Activated naive CD4-positive, alpha-beta T cell treated with anti-CD3 and anti-CD28 coated beads for 36 hours (primary cell): Measurements from ENCODE around the gene JAKMIP2. TPM values are rescaled to one million over a fixed set of nuclear protein-coding genes. Genes with fewer than 3 reads are reported as not detected.
"Not testable (repeated sequence)": the region's sequence is repeated elsewhere in the genome, so short reads cannot be mapped to it uniquely, and the experiment has no call there.

Experiments
- CTCF ChIA-PET: fragments of 350-600 bp; sonication (Branson Sonifier 250); formaldehyde crosslinking; loops from one replicate; lab custom pipeline; 2021; ENCODE audit warnings: antibody characterized with exemption; lab: Charles Lee
- DNase-seq: peaks from one replicate; pipeline ENCODE4 v3.0.0-alpha.2; 2020
- H3K27ac Mint-ChIP-seq: one replicate; pipeline ENCODE4 v1.8.0; 2021; ENCODE audit warnings: mild to moderate bottlenecking, mixed read lengths
- H3K27me3 Mint-ChIP-seq: one replicate; pipeline ENCODE4 v1.8.0; 2021; ENCODE audit warnings: low read depth, mixed read lengths
- H3K36me3 Mint-ChIP-seq: one replicate; pipeline ENCODE4 v1.8.0; 2021; ENCODE audit warnings: low read depth, mixed read lengths
- H3K4me1 Mint-ChIP-seq: one replicate; pipeline ENCODE4 v1.8.0; 2021; ENCODE audit warnings: low read depth, mixed read lengths
- H3K4me3 Mint-ChIP-seq: one replicate; pipeline ENCODE4 v1.8.0; 2021; ENCODE audit warnings: mild to moderate bottlenecking, moderate library complexity, mixed read lengths
- H3K9me3 Mint-ChIP-seq: one replicate; pipeline ENCODE4 v1.8.0; 2021; ENCODE audit warnings: mixed read lengths
- intact Hi-C: fragments of 100-400 bp; cut with micrococcal nuclease; formaldehyde crosslinking; loops from one replicate; pipeline ENCODE4 v1.15.1; 2023
- total RNA-seq, 2 experiments: library from RNA; stranded (reverse); gene quantifications; one replicate each; pipeline ENCODE4 v1.2.3, GENCODE V29; 2021

The JAKMIP2 gene
- total RNA-seq, 2 experiments from 2014 or later, result 0.14 to 0.17 TPM

DNA sequence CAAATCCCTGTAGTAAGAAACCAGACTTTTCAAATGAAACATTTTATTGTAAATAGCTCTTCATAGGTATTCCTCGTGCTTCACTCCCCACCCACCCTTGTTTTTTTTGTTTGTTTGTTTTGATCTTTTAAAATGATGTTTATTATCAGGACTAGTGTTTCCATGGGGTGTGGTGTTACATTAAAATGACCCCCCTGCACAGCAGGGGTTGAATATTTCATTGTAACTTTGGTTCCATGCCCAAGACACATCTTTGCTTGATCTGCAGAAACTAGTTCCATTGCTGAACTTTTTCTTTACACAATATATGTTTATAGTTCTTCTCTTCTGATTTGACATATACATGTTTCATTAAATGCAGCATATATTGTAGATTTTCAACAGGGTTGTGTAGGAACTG lies 191.4 kb downstream of the JAKMIP2 start:
- no peak overlapping the region for H3K4me3 Mint-ChIP-seq
- CTCF ChIA-PET, result interaction anchor here (1.3 kb wide), 1 partner anchor 14 kb away, joined by 4 read pairs; no protein-coding TSS in a partner anchor

DNA sequence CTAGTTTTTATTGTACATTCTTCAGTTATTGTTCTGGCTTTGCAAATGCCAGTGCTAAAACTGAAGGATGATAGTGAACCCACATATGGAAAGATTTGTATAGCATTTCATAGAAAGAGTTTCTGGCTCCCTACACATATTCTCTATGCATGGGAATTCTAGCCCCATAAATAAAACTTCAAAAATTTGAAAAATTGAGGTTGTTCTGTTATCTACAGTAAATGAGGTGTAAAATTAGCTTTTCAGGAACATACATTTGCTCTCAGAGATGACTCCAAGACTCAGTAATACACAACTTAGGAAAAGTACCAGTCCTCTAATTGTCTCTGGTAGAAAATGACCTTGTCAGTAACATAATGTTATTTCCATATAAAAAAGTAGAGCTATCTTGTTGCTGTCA lies 192.4 kb downstream of the JAKMIP2 start:
- intact Hi-C loops, result no loop called here
- Mint-ChIP-seq H3K9me3 (peaks cover 2% of the 10 kb centered on the region), H3K27me3 (no peaks in the 10 kb centered on the region), H3K4me1 (no peaks in the 10 kb centered on the region), H3K36me3 (no peaks in the 10 kb centered on the region), H3K4me3 (no peak overlapping the region), H3K27ac (no peak overlapping the region)
- no peak for DNase-seq
- CTCF ChIA-PET, result interaction anchor here (1.3 kb wide), 1 partner anchor 13 kb away, joined by 4 read pairs; no protein-coding TSS in a partner anchor

More for the DNA sequence above, 191.4 kb downstream of the JAKMIP2 start:
- no peaks in the 10 kb centered on the region for H3K36me3 Mint-ChIP-seq
- H3K4me1 Mint-ChIP-seq, result no peaks in the 10 kb centered on the region
- no peak overlapping the region for H3K27ac Mint-ChIP-seq
- intact Hi-C loops, result no loop called here
- H3K27me3 Mint-ChIP-seq, result no peaks in the 10 kb centered on the region
- H3K9me3 Mint-ChIP-seq, result peaks cover 2% of the 10 kb centered on the region
- no peak for DNase-seq

- H3K4me3 Mint-ChIP-seq, result no peak overlapping the region
- H3K4me1 Mint-ChIP-seq, result no peaks in the 10 kb centered on the region
- no peak for DNase-seq
- H3K36me3 Mint-ChIP-seq, result no peaks in the 10 kb centered on the region
- no peaks in the 10 kb centered on the region for H3K9me3 Mint-ChIP-seq
- no peak overlapping the region for H3K27ac Mint-ChIP-seq
- CTCF ChIA-PET, result interaction anchor here (1.0 kb wide), 1 partner anchor 14 kb away, joined by 3 read pairs; no protein-coding TSS in a partner anchor
- no peaks in the 10 kb centered on the region for H3K27me3 Mint-ChIP-seq
- intact Hi-C loops, result no loop called here
These were observed 195.7 kb downstream of the JAKMIP2 start for GRCh38 chr5:147586832-147587231.

DNA sequence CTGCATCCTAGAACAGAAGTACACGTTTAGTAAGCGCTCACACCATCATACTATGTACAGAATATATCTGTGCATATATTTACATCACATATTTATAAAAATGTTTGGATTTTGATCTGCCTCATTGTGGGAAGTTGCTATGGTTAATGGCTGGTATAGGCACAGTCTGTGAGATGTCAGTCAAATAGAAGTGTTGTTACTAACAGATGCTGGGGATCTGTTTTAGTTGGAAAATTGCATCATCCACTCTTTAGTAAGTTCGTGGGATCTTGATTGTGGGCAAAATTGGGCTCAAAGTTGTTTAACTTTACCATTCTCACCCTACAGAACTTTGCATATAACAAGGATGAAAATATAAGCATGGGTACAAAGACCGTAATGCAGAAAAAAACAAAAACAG lies 196.3 kb downstream of the JAKMIP2 start:
- CTCF ChIA-PET, result interaction anchor here (1.0 kb wide), 1 partner anchor 15 kb away, joined by 3 read pairs; no protein-coding TSS in a partner anchor

GRCh38 chr5:147582272-147582671 lies 200.3 kb downstream of the JAKMIP2 start:
- H3K9me3 Mint-ChIP-seq, result peaks cover 15% of the 10 kb centered on the region
- H3K27ac Mint-ChIP-seq, DNase-seq, CTCF ChIA-PET, H3K36me3 Mint-ChIP-seq, H3K4me1 Mint-ChIP-seq, H3K4me3 Mint-ChIP-seq, intact Hi-C loops, H3K27me3 Mint-ChIP-seq: not testable (repeated sequence)

More for the DNA sequence above, 196.3 kb downstream of the JAKMIP2 start:
- Mint-ChIP-seq H3K4me1 (no peaks in the 10 kb centered on the region), H3K27ac (no peak overlapping the region), H3K9me3 (peaks cover 2% of the 10 kb centered on the region), H3K4me3 (no peak overlapping the region), H3K36me3 (no peaks in the 10 kb centered on the region), H3K27me3 (no peaks in the 10 kb centered on the region)
- DNase-seq, result no peak
- intact Hi-C loops, result no loop called here

- CTCF ChIA-PET, intact Hi-C loops, H3K4me1 Mint-ChIP-seq, DNase-seq, H3K4me3 Mint-ChIP-seq, H3K27me3 Mint-ChIP-seq, H3K36me3 Mint-ChIP-seq, H3K27ac Mint-ChIP-seq: not testable (repeated sequence)
- peaks cover 15% of the 10 kb centered on the region for H3K9me3 Mint-ChIP-seq
These were observed 202.1 kb downstream of the JAKMIP2 start for GRCh38 chr5:147580418-147580817.

- CTCF ChIA-PET, result interaction anchor here (1.0 kb wide), 1 partner anchor 125 kb away, joined by 4 read pairs; no protein-coding TSS in a partner anchor
- Mint-ChIP-seq H3K9me3 (peaks cover 15% of the 10 kb centered on the region), H3K27me3 (no peaks in the 10 kb centered on the region), H3K4me1 (no peaks in the 10 kb centered on the region), H3K4me3 (no peak overlapping the region), H3K36me3 (peaks cover 2% of the 10 kb centered on the region), H3K27ac (no peak overlapping the region)
- no peak for DNase-seq
- intact Hi-C loops, result loop anchor here (5.0 kb wide), 1 partner anchor 1011 kb away; no protein-coding TSS in a partner anchor
These were observed 204.1 kb downstream of the JAKMIP2 start for GRCh38 chr5:147578228-147579024.

DNA sequence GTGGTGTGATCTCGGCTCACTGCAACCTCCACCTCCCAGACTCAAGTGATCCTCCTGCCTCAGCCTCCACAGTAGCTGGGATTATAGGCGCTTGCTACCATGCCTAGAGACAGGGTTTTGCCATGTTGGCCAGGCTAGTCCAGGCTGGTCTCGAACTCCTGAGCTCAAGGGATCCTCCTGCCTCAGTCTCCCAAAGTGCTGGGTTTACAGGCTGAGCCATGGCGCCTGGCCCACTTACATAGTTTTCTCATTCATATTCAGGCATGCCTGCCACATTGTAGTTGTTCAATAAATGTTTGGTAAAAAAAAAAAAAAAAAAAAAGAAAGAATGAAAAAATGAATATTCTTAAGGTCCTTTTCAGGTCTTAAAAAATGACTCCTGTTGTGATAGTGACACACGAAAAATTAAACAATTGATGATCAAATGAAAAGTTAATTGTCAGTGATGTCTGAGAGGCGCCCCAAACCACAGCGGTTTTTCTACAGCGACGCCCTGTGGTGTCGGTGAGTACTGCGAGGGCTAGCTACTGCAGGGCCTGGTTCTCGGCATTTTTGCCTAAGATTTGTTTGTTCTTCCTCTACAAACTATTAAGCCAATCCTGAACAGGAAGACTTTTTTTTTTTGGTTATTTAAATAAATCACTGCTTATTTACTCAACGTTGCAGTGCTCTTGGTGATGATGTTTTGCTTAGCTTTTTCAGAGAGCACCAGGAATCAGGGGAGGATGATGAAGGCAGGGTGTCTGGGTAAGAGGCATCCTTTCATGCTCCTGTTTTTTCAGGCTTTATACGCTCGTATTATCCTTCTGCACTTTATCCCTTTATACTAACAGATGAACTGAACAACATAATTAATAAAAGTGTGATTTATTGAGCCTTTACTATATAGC lies 205.6 kb downstream of the JAKMIP2 start:
- peak; percentile 56 for DNase-seq
- no peaks in the 10 kb centered on the region for H3K4me1 Mint-ChIP-seq
- H3K4me3 Mint-ChIP-seq, result no peak overlapping the region
- peaks cover 15% of the 10 kb centered on the region for H3K9me3 Mint-ChIP-seq
- H3K36me3 Mint-ChIP-seq, result peaks cover 2% of the 10 kb centered on the region
- CTCF ChIA-PET, result interaction anchor here (0.6 to 1.3 kb wide), 5 partner anchors 13 to 361 kb away, joined by 3 to 4 read pairs (median 3); no protein-coding TSS in a partner anchor
- no peaks in the 10 kb centered on the region for H3K27me3 Mint-ChIP-seq
- no peak overlapping the region for H3K27ac Mint-ChIP-seq
- intact Hi-C loops, result loop anchor here (1.0 to 5.0 kb wide), 3 partner anchors 124 to 1010 kb away; no protein-coding TSS in a partner anchor

GRCh38 chr5:147575598-147575997 lies 206.9 kb downstream of the JAKMIP2 start:
- H3K9me3 Mint-ChIP-seq, result peaks cover 8% of the 10 kb centered on the region
- no peak overlapping the region for H3K4me3 Mint-ChIP-seq
- H3K27me3 Mint-ChIP-seq, result no peaks in the 10 kb centered on the region
- intact Hi-C loops, result loop anchor here (5.0 kb wide), 1 partner anchor 1008 kb away; no protein-coding TSS in a partner anchor
- no peak for DNase-seq
- H3K36me3 Mint-ChIP-seq, result peaks cover 2% of the 10 kb centered on the region
- H3K27ac Mint-ChIP-seq, result no peak overlapping the region
- CTCF ChIA-PET, result interaction anchor here (0.8 to 1.3 kb wide), 2 partner anchors 13 to 164 kb away, joined by 3 read pairs; no protein-coding TSS in a partner anchor
- no peaks in the 10 kb centered on the region for H3K4me1 Mint-ChIP-seq

DNA sequence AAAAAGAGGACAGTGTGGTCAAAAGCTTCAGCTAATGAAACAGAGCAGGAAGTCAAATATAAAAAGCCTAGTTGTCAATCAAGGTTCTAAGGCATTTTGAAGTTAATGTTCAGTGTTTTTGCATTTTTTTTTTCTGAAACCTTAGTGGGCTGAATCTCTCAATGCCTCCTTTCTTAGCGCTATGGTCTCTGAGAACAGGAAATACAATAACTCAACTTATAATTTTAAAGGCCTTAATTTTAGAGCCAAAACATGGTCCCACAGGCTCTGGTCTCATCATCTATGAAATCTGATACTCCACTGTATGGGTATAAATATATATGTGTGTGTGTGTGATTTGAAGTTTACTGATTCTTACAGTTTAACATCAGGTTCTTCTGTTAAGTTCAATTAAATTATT lies 209.3 kb downstream of the JAKMIP2 start:
- intact Hi-C loops, result no loop called here
- DNase-seq, result no peak
- H3K36me3 Mint-ChIP-seq, result no peaks in the 10 kb centered on the region
- no peak overlapping the region for H3K27ac Mint-ChIP-seq
- CTCF ChIA-PET, result no interaction called here
- no peaks in the 10 kb centered on the region for H3K27me3 Mint-ChIP-seq
- H3K4me3 Mint-ChIP-seq, result no peak overlapping the region
- no peaks in the 10 kb centered on the region for H3K4me1 Mint-ChIP-seq
- H3K9me3 Mint-ChIP-seq, result no peaks in the 10 kb centered on the region

DNA sequence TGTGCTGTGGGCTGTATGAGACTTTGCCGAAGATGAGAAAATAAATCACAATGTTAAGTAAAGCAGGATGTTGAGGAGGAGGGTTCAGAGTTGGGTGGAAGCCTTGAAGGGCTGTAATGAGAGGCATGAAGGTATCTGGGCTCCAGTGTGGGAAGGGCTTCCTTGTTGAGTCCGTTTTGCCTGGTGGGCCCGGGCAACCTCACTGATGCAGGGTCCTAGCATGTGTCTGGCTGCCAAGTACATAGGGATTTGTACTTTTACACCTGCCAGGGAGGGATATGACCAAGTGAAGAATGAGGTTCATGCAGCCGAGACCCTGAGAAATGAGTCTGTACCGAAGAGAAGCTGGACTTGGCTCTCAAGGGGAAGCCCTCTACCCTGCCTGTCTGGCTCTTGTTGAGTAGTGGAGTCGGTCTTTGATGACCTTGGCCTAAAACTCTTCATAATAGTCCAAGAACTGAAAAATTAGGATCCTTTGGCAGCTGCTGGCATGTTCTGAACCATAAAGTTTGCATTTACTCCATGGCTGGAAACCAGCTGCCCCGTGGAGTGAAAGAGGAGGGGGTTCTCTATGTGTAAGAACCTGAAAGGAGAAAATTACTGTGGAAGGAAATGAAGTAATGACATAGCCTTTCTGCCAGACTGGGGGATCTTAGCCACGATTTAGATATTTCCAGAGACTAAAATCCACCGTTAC lies 213.7 kb downstream of the JAKMIP2 start:
- H3K4me1 Mint-ChIP-seq, result no peaks in the 10 kb centered on the region
- no peak for DNase-seq
- H3K27ac Mint-ChIP-seq, result no peak overlapping the region
- no peaks in the 10 kb centered on the region for H3K36me3 Mint-ChIP-seq
- intact Hi-C loops, result no loop called here
- H3K9me3 Mint-ChIP-seq, result no peaks in the 10 kb centered on the region
- no peak overlapping the region for H3K4me3 Mint-ChIP-seq
- CTCF ChIA-PET, result no interaction called here
- no peaks in the 10 kb centered on the region for H3K27me3 Mint-ChIP-seq
